Erythroblast (primary cell): ENCODE measurements around the gene SCLY.
"Not testable (repeated sequence)": the region's sequence is repeated elsewhere in the genome, so short reads cannot be mapped to it uniquely, and the experiment has no call there.

Experiments used
- GATA1 ChIP-seq: IDR thresholded peaks from 2 replicates; pipeline ENCODE4 v1.6.1; 2011; ENCODE audit warnings: low read depth, mild to moderate bottlenecking, control low read depth, low read length, moderate library complexity
- POLR2A ChIP-seq: IDR thresholded peaks from 2 replicates; pipeline ENCODE4 v1.6.1; 2011; ENCODE audit warnings: mild to moderate bottlenecking, low read length

DNA sequence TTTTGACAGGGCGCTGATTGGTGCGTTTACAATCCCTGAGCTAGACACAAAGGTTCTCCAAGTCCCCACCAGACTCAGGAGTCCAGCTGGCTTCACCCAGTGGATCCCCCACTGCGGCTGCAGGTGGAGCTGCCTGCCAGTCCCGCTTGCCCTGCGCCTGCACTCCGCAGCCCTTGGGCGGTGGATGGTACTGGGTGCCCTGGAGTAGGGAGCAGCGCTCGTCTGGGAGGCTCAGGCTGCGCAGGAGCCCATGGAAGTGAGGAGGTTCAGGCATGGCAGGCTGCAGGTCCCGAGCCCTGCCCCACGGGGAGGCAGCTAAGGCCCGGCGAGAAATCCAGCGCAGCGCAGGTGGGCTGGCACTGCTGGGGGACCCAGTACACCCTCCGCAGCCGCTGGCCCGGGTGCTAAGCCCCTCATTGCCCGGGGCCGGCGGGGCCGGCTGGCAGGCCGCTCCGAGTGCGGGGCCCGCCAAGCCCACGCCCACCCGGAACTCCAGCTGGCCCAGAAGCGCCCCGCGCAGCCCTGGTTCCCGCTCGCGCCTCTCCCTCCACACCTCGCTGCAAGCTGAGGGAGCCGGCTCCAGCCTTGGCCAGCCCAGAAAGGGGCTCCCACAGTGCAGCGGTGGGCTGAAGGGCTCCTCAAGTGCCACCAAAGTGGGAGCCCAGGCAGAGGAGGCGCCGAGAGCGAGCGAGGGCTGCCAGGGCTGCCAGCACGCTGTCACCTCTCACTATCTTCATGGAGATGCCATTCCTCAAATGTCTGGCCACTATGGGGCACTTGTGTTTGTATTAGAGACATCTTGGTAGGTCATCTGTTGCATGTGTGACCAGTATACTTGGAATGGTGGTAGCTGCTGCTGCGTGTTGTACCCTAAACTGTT, 2.9 kb upstream of the SCLY start:
- TF ChIP-seq POLR2A, GATA1: not testable (repeated sequence)
